B cell (primary cell): ENCODE measurements around the gene DCAF7.

Experiments used
- CTCF ChIP-seq: fragments of 200-600 bp; IDR thresholded peaks from one replicate; pipeline ENCODE4 v1.8.0; 2022; ENCODE audit warnings: antibody characterized with exemption, mild to moderate bottlenecking
- EZH2 ChIP-seq: IDR thresholded peaks from 2 replicates; pipeline ENCODE4 v1.6.1; 2012; ENCODE audit warnings: borderline replicate concordance, low read depth, mild to moderate bottlenecking, moderate library complexity, low read length; ENCODE audit not compliant: insufficient read depth, poor library complexity, severe bottlenecking

GRCh38 chr17:63538693-63539595, 11.3 kb upstream of the DCAF7 start:
- no peak for TF ChIP-seq CTCF
- no peak for TF ChIP-seq EZH2
